SK-N-SH (cell line): ENCODE measurements around the gene MYADML2. TPM values are rescaled to one million over a fixed set of nuclear protein-coding genes. Genes with fewer than 3 reads are reported as not detected.
"Not testable (repeated sequence)": the region's sequence is repeated elsewhere in the genome, so short reads cannot be mapped to it uniquely, and the experiment has no call there.

Source experiments
- CTCF ChIA-PET: fragments of 300-600, 350-600 bp; formaldehyde crosslinking; extraction: SDS; loops from one replicate; lab custom pipeline; 2021; lab: Yijun Ruan, JAX
- POLR2A ChIA-PET: fragments of 350-600 bp; sonication (Branson Sonifier 250); formaldehyde crosslinking; extraction: SDS; loops from one replicate; lab custom pipeline; 2020; ENCODE audit warnings: antibody characterized with exemption, inconsistent platforms; lab: Yijun Ruan, JAX
- DNase-seq: peaks from one replicate; pipeline ENCODE4 v3.0.0; 2012
- H2AFZ ChIP-seq: fragments of 200-600 bp; sonication (generic); 2 replicates; pipeline ENCODE4 v1.8.1; 2016; ENCODE audit warnings: antibody characterized with exemption, mild to moderate bottlenecking, low read depth
- H3F3A ChIP-seq: fragments of 200-600 bp; sonication (generic); replicated peaks from 2 replicates; pipeline ENCODE3; 2016; ENCODE audit warnings: antibody characterized with exemption, mild to moderate bottlenecking; ENCODE audit not compliant: insufficient read depth
- H3K27ac ChIP-seq, 2 experiments: fragments of 200-500 bp in 1 of 2; fragments of 200-600 bp in 1 of 2; sonication (Bioruptor generic) in 1 of 2; sonication (generic), shearing (Covaris generic) in 1 of 2; 2 replicates each; pipeline versions ENCODE4 v1.5.1 to v1.6.1; 2014 to 2016; ENCODE audit warnings: low read depth in 2 of 2, inconsistent platforms in 1 of 2, low read length in 1 of 2, mild to moderate bottlenecking in 1 of 2, mixed read lengths in 1 of 2
- H3K27me3 ChIP-seq: fragments of 200-600 bp; sonication (generic), shearing (Covaris generic); 2 replicates; pipeline ENCODE4 v1.6.1; 2016; ENCODE audit warnings: mixed run types; ENCODE audit not compliant: insufficient read depth
- H3K36me3 ChIP-seq, 2 experiments: fragments of 200-500 bp in 1 of 2; fragments of 200-600 bp in 1 of 2; sonication (Bioruptor generic) in 1 of 2; sonication (generic) in 1 of 2; replicated peaks in 1 of 2; 2 replicates each; pipeline versions ENCODE3 to v1.5.1; 2014 to 2016; ENCODE audit warnings: low read length in 1 of 2, mild to moderate bottlenecking in 1 of 2; ENCODE audit not compliant: insufficient read depth in 2 of 2, control insufficient read depth in 1 of 2
- H3K4me1 ChIP-seq, 2 experiments: fragments of 200-500 bp in 1 of 2; fragments of 200-600 bp in 1 of 2; sonication (Bioruptor generic) in 1 of 2; sonication (generic), shearing (Covaris generic) in 1 of 2; 2 replicates each; pipeline versions ENCODE4 v1.5.1 to v1.6.1; 2014 to 2016; ENCODE audit warnings: low read depth in 1 of 2, low read length in 1 of 2, mixed run types in 1 of 2; ENCODE audit not compliant: insufficient read depth in 2 of 2, control insufficient read depth in 1 of 2
- H3K4me2 ChIP-seq: fragments of 200-600 bp; sonication (generic), shearing (Covaris generic); 2 replicates; pipeline ENCODE4 v1.6.1; 2017; ENCODE audit warnings: mixed run types
- H3K4me3 ChIP-seq, 2 experiments: fragments of 200-500 bp in 1 of 2; fragments of 200-600 bp in 1 of 2; sonication (Bioruptor generic) in 1 of 2; sonication (generic), shearing (Covaris generic) in 1 of 2; 2 replicates each; pipeline versions ENCODE4 v1.5.1 to v1.8.1; 2014 to 2016; ENCODE audit warnings: low read depth in 2 of 2, inconsistent platforms in 1 of 2, low read length in 1 of 2, mild to moderate bottlenecking in 1 of 2, mixed read lengths in 1 of 2, moderate library complexity in 1 of 2
- H3K79me2 ChIP-seq: fragments of 200-600 bp; sonication (generic); 2 replicates; pipeline ENCODE4 v1.8.1; 2017; ENCODE audit warnings: mild to moderate bottlenecking; ENCODE audit not compliant: insufficient read depth
- H3K9ac ChIP-seq: fragments of 200-600 bp; sonication (generic); 2 replicates; pipeline ENCODE4 v1.6.1; 2017; ENCODE audit warnings: mixed run types
- H3K9me2 ChIP-seq: fragments of 200-600 bp; sonication (generic); 2 replicates; pipeline ENCODE4 v1.6.1; 2017; ENCODE audit warnings: mixed run types
- H3K9me3 ChIP-seq: fragments of 200-600 bp; sonication (generic); 2 replicates; pipeline ENCODE4 v1.6.1; 2017; ENCODE audit warnings: mixed run types, mild to moderate bottlenecking, moderate library complexity
- H4K20me1 ChIP-seq: fragments of 200-600 bp; sonication (generic); 2 replicates; pipeline ENCODE4 v1.6.1; 2017; ENCODE audit warnings: mild to moderate bottlenecking, mixed run types; ENCODE audit not compliant: insufficient read depth
- CHD2 ChIP-seq: fragments of 150-350 bp; IDR thresholded peaks from 2 replicates; pipeline ENCODE4 v1.6.1; 2018; ENCODE audit warnings: low read length; ENCODE audit not compliant: partially characterized antibody
- ELF1 ChIP-seq: IDR thresholded peaks from 2 replicates; pipeline ENCODE4 v1.4.0; 2012
- EP300 ChIP-seq, 2 experiments: IDR thresholded peaks; 2 replicates each; pipeline versions ENCODE4 v1.4.0 to v1.6.1; 2012; ENCODE audit warnings: borderline replicate concordance in 1 of 2, low read depth in 1 of 2, low read length in 1 of 2
- EZH2phosphoT487 ChIP-seq: fragments of 200-600 bp; sonication (generic); IDR thresholded peaks from 2 replicates; pipeline ENCODE4 v1.6.1; 2017; ENCODE audit warnings: low read depth, mixed run types, mild to moderate bottlenecking, antibody characterized with exemption, moderate library complexity, borderline replicate concordance
- FOSL2 ChIP-seq: IDR thresholded peaks from 2 replicates; pipeline ENCODE4 v1.4.0; 2012; ENCODE audit warnings: low read depth, mild to moderate bottlenecking, moderate library complexity, borderline replicate concordance
- FOXJ3 ChIP-seq: sonication (generic); formaldehyde crosslinking; IDR thresholded peaks from 2 replicates; pipeline ENCODE4 v1.5.1; 2020; ENCODE audit warnings: mild to moderate bottlenecking, missing genetic modification reagents
- FOXM1 ChIP-seq: IDR thresholded peaks from 2 replicates; pipeline ENCODE4 v1.4.0; 2012; ENCODE audit warnings: low read depth, mild to moderate bottlenecking
- GATA2 ChIP-seq: sonication (generic); formaldehyde crosslinking; IDR thresholded peaks from 2 replicates; pipeline ENCODE4 v1.5.0; 2020; ENCODE audit warnings: mild to moderate bottlenecking, missing genetic modification reagents
- MEF2A ChIP-seq: IDR thresholded peaks from 2 replicates; pipeline ENCODE4 v1.4.0; 2012; ENCODE audit warnings: low read depth, borderline replicate concordance
- MXI1 ChIP-seq: IDR thresholded peaks from 2 replicates; pipeline ENCODE4 v1.6.1; 2012; ENCODE audit warnings: mild to moderate bottlenecking, low read depth, low read length, improper control_type of control experiment
- NRF1 ChIP-seq: IDR thresholded peaks from 2 replicates; pipeline ENCODE4 v1.6.1; 2012; ENCODE audit warnings: low read depth, mild to moderate bottlenecking, low read length
- POLR2AphosphoS5 ChIP-seq: IDR thresholded peaks from 2 replicates; pipeline ENCODE4 v1.6.1; 2012; ENCODE audit warnings: low read depth, low read length
- RAD21 ChIP-seq: IDR thresholded peaks from 2 replicates; pipeline ENCODE4 v1.6.1; 2012; ENCODE audit warnings: mild to moderate bottlenecking, low read length
- RCOR1 ChIP-seq: fragments of 150-350 bp; IDR thresholded peaks from 2 replicates; pipeline ENCODE4 v1.6.1; 2017; ENCODE audit warnings: antibody characterized with exemption, low read length
- WGBS: methylation state at CpG from one replicate; pipeline ENCODE4 v1.1.6; 2017; ENCODE audit warnings: low lambda C conversion rate; 5-methylcytosine and 5-hydroxymethylcytosine counted together
- polyA plus RNA-seq, 3 experiments: library from polyadenylated mRNA; depleted of rRNA; stranded (reverse); fragments of >200 nt; gene quantifications; 2 replicates each; pipeline ENCODE4 v1.2.3, GENCODE V29; 2012
- TF ChIP-seq, protein P1 (sequence below): fragments of 200-600 bp; sonication (generic); IDR thresholded peaks from 2 replicates; pipeline ENCODE4 v1.6.1; 2017; ENCODE audit warnings: antibody characterized with exemption, mild to moderate bottlenecking, moderate library complexity
- TF ChIP-seq, protein P2 (sequence below): IDR thresholded peaks from 2 replicates; pipeline ENCODE4 v1.6.1; 2012; ENCODE audit warnings: mild to moderate bottlenecking, low read depth, low read length, moderate library complexity
- TF ChIP-seq, protein P3 (sequence below): IDR thresholded peaks from 2 replicates; pipeline ENCODE4 v1.4.0; 2012; ENCODE audit warnings: low read depth, borderline replicate concordance
- TF ChIP-seq, protein P4 (sequence below): IDR thresholded peaks from 2 replicates; pipeline ENCODE4 v1.4.0; 2012; ENCODE audit warnings: low read depth, borderline replicate concordance

MYADML2 gene
- polyA plus RNA-seq, 1 of the 3 experiments (the other 2 are of a cell fraction), result not detected

DNA sequence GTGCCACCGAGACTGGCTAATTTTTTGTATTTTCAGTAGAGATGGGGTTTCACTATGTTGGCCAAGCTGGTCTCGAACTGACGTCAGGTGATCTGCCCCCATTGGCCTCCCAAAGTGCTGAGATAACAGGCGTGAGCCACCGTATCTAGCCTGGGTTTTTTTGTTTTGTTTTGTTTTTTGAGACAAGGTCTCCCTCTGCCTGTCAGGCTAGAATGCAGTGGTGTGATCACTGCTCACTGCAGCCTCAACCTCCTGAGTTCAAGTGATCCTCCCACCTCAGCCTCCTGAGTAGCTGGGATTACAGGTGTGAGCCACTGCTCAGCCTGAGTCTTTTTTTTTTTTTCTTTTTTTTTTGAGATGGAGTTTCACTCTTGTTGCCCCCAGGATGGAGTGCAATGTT is 6.4 kb upstream of the MYADML2 start:
- DNase-seq, H3K4me3 ChIP-seq, H3K36me3 ChIP-seq, H2AFZ ChIP-seq, H3F3A ChIP-seq, H3K9me2 ChIP-seq, H3K27ac ChIP-seq, H3K9ac ChIP-seq, H3K79me2 ChIP-seq, H4K20me1 ChIP-seq, H3K27me3 ChIP-seq, H3K9me3 ChIP-seq, H3K4me2 ChIP-seq: not testable (repeated sequence)
- CTCF ChIA-PET, result interaction anchor here (0.7 to 17.7 kb wide), 8 partner anchors 8 to 591 kb away, joined by 3 to 216 read pairs (median 5); partner anchors contain the start of genes CENPX, DCXR, LRRC45 and MAFG
- H3K4me1 ChIP-seq, result peaks cover 0 to 13% of the 10 kb centered on the region in 2 experiments; a peak in 1 of 4 replicates
- TF ChIP-seq RAD21, result 0 out of 2 replicates have a peak, but pooled peaks have one; percentile 10
- POLR2A ChIA-PET, result interaction anchor here (0.8 kb wide), 1 partner anchor 70 kb away, joined by 3 read pairs; the partner anchor contains the start of genes CENPX and LRRC45
- WGBS, result 83% methylated on average over 5 of the region's 5 CpGs

DNA sequence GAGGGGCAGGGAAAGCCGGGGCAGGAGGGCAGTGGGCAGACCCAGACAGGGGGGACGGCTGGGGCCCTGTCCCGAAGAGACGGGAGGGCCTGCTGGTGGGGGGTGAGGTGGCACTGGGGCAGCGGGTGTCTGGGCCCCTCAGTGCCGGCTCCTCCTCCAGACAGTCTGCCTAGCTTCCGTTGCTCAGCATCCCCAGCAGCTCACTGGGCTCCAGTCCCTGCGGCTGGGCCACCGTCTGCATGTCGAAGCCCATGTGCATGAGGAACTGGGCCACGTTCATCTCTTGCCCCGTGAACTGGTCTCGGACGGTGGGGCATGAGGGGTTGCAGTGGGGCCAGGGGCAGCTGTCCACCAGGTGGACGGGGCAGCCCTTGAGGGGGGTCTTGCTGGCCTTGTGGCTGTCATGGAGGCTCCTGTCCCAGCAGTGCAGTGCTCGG is 5.8 kb upstream of the MYADML2 start:
- Histone ChIP-seq H3K4me1 (peaks cover 0 to 14% of the 10 kb centered on the region in 2 experiments; a peak in 1 of 4 replicates), H3K27me3 (no peaks in the 10 kb centered on the region), H3F3A (no peaks in the 10 kb centered on the region), H3K9ac (no peak overlapping the region), H4K20me1 (no peaks in the 10 kb centered on the region), H3K79me2 (no peaks in the 10 kb centered on the region), H3K27ac (no peak overlapping the region), H3K4me3 (no peak overlapping the region), H3K36me3 (no peaks in the 10 kb centered on the region), H3K4me2 (no peak overlapping the region), H3K9me2 (no peaks in the 10 kb centered on the region), H3K9me3 (no peaks in the 10 kb centered on the region), H2AFZ (no peak overlapping the region)
- no peak for DNase-seq
- ChIA-PET CTCF (interaction anchor here (0.7 to 17.7 kb wide), 6 partner anchors 9 to 590 kb away, joined by 3 to 216 read pairs (median 8); partner anchors contain the start of genes CENPX, LRRC45, MAFG and NOTUM), POLR2A (interaction anchor here (0.8 kb wide), 1 partner anchor 70 kb away, joined by 3 read pairs; the partner anchor contains the start of genes CENPX and LRRC45)
- 87% methylated on average over 6 of the region's 16 CpGs for WGBS
- TF ChIP-seq GATA2, result no peak
- TF ChIP-seq EP300 (IDR thresholded peaks at IDR 0.05; ENCODE audit: borderline replicate concordance in 1 of 2, low read depth in 1 of 2, low read length in 1 of 2), result no peak
- TF ChIP-seq MEF2A, result no peak
- TF ChIP-seq, protein P1, sequence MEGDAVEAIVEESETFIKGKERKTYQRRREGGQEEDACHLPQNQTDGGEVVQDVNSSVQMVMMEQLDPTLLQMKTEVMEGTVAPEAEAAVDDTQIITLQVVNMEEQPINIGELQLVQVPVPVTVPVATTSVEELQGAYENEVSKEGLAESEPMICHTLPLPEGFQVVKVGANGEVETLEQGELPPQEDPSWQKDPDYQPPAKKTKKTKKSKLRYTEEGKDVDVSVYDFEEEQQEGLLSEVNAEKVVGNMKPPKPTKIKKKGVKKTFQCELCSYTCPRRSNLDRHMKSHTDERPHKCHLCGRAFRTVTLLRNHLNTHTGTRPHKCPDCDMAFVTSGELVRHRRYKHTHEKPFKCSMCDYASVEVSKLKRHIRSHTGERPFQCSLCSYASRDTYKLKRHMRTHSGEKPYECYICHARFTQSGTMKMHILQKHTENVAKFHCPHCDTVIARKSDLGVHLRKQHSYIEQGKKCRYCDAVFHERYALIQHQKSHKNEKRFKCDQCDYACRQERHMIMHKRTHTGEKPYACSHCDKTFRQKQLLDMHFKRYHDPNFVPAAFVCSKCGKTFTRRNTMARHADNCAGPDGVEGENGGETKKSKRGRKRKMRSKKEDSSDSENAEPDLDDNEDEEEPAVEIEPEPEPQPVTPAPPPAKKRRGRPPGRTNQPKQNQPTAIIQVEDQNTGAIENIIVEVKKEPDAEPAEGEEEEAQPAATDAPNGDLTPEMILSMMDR, result no peak
- TF ChIP-seq, protein P2, sequence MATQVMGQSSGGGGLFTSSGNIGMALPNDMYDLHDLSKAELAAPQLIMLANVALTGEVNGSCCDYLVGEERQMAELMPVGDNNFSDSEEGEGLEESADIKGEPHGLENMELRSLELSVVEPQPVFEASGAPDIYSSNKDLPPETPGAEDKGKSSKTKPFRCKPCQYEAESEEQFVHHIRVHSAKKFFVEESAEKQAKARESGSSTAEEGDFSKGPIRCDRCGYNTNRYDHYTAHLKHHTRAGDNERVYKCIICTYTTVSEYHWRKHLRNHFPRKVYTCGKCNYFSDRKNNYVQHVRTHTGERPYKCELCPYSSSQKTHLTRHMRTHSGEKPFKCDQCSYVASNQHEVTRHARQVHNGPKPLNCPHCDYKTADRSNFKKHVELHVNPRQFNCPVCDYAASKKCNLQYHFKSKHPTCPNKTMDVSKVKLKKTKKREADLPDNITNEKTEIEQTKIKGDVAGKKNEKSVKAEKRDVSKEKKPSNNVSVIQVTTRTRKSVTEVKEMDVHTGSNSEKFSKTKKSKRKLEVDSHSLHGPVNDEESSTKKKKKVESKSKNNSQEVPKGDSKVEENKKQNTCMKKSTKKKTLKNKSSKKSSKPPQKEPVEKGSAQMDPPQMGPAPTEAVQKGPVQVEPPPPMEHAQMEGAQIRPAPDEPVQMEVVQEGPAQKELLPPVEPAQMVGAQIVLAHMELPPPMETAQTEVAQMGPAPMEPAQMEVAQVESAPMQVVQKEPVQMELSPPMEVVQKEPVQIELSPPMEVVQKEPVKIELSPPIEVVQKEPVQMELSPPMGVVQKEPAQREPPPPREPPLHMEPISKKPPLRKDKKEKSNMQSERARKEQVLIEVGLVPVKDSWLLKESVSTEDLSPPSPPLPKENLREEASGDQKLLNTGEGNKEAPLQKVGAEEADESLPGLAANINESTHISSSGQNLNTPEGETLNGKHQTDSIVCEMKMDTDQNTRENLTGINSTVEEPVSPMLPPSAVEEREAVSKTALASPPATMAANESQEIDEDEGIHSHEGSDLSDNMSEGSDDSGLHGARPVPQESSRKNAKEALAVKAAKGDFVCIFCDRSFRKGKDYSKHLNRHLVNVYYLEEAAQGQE, result no peak
- TF ChIP-seq CHD2, result no peak
- no peak for TF ChIP-seq EZH2phosphoT487
- TF ChIP-seq NRF1, result no peak
- no peak for TF ChIP-seq FOSL2
- no peak for TF ChIP-seq FOXM1
- TF ChIP-seq, protein P3, sequence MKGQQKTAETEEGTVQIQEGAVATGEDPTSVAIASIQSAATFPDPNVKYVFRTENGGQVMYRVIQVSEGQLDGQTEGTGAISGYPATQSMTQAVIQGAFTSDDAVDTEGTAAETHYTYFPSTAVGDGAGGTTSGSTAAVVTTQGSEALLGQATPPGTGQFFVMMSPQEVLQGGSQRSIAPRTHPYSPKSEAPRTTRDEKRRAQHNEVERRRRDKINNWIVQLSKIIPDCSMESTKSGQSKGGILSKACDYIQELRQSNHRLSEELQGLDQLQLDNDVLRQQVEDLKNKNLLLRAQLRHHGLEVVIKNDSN, result no peak
- no peak for TF ChIP-seq POLR2AphosphoS5
- TF ChIP-seq, protein P4, sequence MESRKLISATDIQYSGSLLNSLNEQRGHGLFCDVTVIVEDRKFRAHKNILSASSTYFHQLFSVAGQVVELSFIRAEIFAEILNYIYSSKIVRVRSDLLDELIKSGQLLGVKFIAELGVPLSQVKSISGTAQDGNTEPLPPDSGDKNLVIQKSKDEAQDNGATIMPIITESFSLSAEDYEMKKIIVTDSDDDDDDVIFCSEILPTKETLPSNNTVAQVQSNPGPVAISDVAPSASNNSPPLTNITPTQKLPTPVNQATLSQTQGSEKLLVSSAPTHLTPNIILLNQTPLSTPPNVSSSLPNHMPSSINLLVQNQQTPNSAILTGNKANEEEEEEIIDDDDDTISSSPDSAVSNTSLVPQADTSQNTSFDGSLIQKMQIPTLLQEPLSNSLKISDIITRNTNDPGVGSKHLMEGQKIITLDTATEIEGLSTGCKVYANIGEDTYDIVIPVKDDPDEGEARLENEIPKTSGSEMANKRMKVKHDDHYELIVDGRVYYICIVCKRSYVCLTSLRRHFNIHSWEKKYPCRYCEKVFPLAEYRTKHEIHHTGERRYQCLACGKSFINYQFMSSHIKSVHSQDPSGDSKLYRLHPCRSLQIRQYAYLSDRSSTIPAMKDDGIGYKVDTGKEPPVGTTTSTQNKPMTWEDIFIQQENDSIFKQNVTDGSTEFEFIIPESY, result no peak
- no peak for TF ChIP-seq FOXJ3
- no peak for TF ChIP-seq ELF1
- TF ChIP-seq MXI1, result no peak
- no peak for TF ChIP-seq RCOR1
